ENCODE measurements around the gene GOT1. TPM values are rescaled to one million over a fixed set of nuclear protein-coding genes. Genes with fewer than 3 reads are reported as not detected.

The GOT1 gene
- total RNA-seq, result 10 to 100 TPM; 36.0 to 36.9 TPM

DNA sequence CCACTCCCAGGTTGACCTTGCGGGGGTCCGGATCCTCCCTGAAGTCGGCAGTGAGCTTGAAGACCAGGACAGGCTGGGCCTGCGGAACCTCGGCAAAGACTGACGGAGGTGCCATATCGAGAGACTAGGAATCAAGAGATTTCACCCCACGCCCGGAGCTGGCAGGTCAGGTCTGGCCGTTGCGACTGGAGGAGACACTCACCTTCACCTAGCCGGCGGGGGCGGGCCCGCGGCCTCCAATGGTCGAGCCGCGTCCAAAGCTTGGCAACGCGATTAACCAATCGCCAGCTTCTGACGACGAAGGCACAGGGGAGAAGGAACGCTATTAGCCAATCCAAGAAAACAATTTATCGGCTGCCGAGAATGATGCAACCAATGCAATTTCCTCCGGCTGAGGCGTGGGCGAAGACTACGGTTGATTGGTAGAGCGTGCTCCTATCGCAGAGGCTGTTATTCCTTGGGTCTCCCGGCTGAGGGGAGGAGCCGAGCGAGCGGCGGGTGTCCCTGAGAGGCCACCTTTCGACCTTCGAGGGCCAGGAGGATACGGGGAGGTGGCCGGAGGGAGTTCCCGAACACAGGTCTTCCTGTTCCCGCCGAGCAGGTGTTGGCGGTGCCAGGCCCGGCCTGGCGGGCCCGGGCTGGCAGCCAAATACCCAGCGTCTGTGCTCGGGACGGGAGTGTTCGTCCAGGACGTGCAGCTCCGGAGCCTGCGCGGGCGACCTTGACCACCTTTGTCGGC, at the start of gene GOT1:
Gene GOT1 (minus strand): TSS at position 174 of the 739 bp plus-strand sequence. CDS start 59 bp downstream, at position 115.
- ChIA-PET CTCF (interaction anchor here (0.6 to 2.1 kb wide), 7 partner anchors 13 to 229 kb away, joined by 3 to 9 read pairs (median 3); partner anchors contain the start of genes ENTPD7 and SLC25A28), POLR2A (interaction anchor here (0.6 to 2.4 kb wide), 14 partner anchors 11 to 1296 kb away, joined by 3 to 48 read pairs (median 4); partner anchors contain the start of genes CUTC, ENTPD7, NKX2-3 and R3HCC1L)
- H3K27me3 Mint-ChIP-seq, result no peaks in the 10 kb centered on the region
- H3K36me3 Mint-ChIP-seq (ENCODE audit: low read depth), result peaks cover 2% of the 10 kb centered on the region
- H3K9me3 Mint-ChIP-seq, result no peaks in the 10 kb centered on the region
- peak; percentile 96 for DNase-seq
- peak within 1 kb of the TSS; percentile 98 for H3K4me3 Mint-ChIP-seq
- H3K4me1 Mint-ChIP-seq, result peaks cover 36% of the 10 kb centered on the region
- H3K27ac Mint-ChIP-seq, result peak within 1 kb of the TSS; percentile 87

- DNase-seq, result no peak
- CTCF ChIA-PET, result no interaction called here
- H3K27ac Mint-ChIP-seq, result no peak overlapping the region
- H3K4me1 Mint-ChIP-seq, result no peaks in the 10 kb centered on the region
- H3K9me3 Mint-ChIP-seq, result no peaks in the 10 kb centered on the region
- POLR2A ChIA-PET, result no interaction called here
- H3K36me3 Mint-ChIP-seq (ENCODE audit: low read depth), result no peaks in the 10 kb centered on the region
- peaks cover 37% of the 10 kb centered on the region for H3K27me3 Mint-ChIP-seq
- H3K4me3 Mint-ChIP-seq, result no peak overlapping the region
Measured at GRCh38 chr10:99470327-99470726, 39.9 kb upstream of the GOT1 start.

DNA sequence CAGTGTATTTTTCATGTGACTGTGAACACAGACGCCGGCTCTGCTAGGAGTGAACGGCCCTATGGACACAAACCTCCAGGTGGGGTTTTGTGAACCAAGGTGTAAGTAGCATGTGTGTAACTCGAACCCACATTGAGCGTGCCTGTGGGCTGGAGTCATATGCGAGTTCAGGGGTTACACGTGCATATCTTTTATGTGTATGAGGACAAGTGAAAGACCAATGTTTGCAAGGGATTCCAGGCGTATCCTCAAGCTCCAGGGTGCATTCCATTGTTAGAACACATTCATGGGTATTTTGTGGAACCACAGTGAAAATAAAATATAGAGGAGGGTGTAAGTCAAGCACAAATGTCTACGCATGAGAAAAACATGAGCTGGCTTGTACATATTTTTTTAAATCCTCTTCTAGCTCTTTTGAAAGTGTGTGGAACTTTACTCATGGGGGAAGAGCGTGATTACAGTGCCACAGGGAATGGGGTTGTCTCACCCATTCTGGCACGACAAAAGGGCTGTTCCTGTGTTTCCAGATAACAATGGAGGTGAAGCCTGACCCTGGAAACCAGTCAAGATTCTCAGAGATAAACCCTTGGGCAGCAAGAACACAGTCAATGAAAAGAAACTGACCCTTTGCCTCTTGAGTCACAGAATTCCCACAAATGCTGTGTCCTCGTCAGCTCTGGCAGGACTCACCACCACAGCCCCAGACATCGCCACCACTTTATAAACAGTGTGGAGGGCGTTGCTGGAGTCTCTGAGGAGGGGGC, 37.0 kb upstream of the GOT1 start:
- H3K4me1 Mint-ChIP-seq, result no peaks in the 10 kb centered on the region
- H3K27ac Mint-ChIP-seq, result no peak overlapping the region
- H3K27me3 Mint-ChIP-seq, result peaks cover 33% of the 10 kb centered on the region
- DNase-seq, result no peak
- no peaks in the 10 kb centered on the region for H3K9me3 Mint-ChIP-seq
- ChIA-PET CTCF (no interaction called here), POLR2A (no interaction called here)
- H3K36me3 Mint-ChIP-seq (ENCODE audit: low read depth), result no peaks in the 10 kb centered on the region
- H3K4me3 Mint-ChIP-seq, result no peak overlapping the region

- Mint-ChIP-seq H3K4me3 (no peak overlapping the region), H3K27ac (no peak overlapping the region), H3K27me3 (peaks cover 31% of the 10 kb centered on the region), H3K4me1 (no peaks in the 10 kb centered on the region), H3K36me3 (ENCODE audit: low read depth) (no peaks in the 10 kb centered on the region), H3K9me3 (no peaks in the 10 kb centered on the region)
- ChIA-PET CTCF (no interaction called here), POLR2A (no interaction called here)
- DNase-seq, result no peak
Measured at GRCh38 chr10:99466632-99467223, 36.3 kb upstream of the GOT1 start.

DNA sequence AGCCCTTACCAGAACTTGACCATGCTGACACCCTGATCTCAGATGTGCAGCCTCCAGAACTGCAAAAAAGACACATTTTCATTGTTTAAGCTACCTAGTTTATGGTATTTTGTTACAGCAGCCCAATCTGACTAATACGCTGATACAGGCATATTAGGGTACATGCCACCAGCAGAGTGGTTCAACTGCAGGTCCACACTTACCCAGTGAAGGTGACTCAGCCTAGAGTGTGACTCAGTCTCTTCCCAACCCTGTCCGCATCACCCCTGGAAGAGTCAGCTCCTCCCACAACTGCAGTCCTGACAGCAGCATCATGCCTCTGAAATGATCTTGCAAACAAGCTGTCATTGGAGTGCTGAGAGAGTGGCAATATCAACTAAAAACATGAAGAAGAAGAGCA, 30.8 kb upstream of the GOT1 start:
- no peak for DNase-seq
- CTCF ChIA-PET, result interaction anchor here (0.6 kb wide), 1 partner anchor 1296 kb away, joined by 3 read pairs; no protein-coding TSS in a partner anchor
- H3K27me3 Mint-ChIP-seq, result peaks cover 34% of the 10 kb centered on the region
- POLR2A ChIA-PET, result no interaction called here
- H3K9me3 Mint-ChIP-seq, result no peaks in the 10 kb centered on the region
- no peaks in the 10 kb centered on the region for H3K4me1 Mint-ChIP-seq
- H3K4me3 Mint-ChIP-seq, result no peak overlapping the region
- no peak overlapping the region for H3K27ac Mint-ChIP-seq
- no peaks in the 10 kb centered on the region for H3K36me3 Mint-ChIP-seq (ENCODE audit: low read depth)

- Mint-ChIP-seq H3K27me3 (peaks cover 37% of the 10 kb centered on the region), H3K4me1 (no peaks in the 10 kb centered on the region), H3K9me3 (no peaks in the 10 kb centered on the region), H3K4me3 (no peak overlapping the region), H3K36me3 (ENCODE audit: low read depth) (no peaks in the 10 kb centered on the region), H3K27ac (no peak overlapping the region)
- ChIA-PET CTCF (no interaction called here), POLR2A (no interaction called here)
- no peak for DNase-seq
Measured at GRCh38 chr10:99460070-99460469, 29.6 kb upstream of the GOT1 start.

DNA sequence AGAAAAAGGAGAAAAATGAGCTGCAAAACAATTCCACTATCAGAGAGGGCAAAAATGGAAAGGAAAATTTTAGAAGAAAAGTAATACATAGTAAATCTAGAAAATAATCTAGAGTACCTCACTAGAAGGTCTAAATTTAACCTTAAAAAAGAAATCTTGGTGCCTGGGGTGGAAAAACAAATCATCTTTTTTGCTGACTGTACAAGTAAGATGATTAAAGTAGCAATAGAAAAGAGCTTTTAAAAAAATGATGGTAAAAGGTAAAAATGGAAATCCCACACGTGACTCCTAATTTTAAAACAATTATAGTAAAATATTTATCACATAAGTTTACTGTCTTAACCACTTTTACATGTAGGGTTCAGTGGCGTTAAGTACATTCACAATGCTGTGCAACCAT, 28.8 kb upstream of the GOT1 start:
- no peaks in the 10 kb centered on the region for H3K36me3 Mint-ChIP-seq (ENCODE audit: low read depth)
- peaks cover 39% of the 10 kb centered on the region for H3K27me3 Mint-ChIP-seq
- H3K4me1 Mint-ChIP-seq, result no peaks in the 10 kb centered on the region
- no peak for DNase-seq
- H3K4me3 Mint-ChIP-seq, result no peak overlapping the region
- no peak overlapping the region for H3K27ac Mint-ChIP-seq
- H3K9me3 Mint-ChIP-seq, result no peaks in the 10 kb centered on the region
- POLR2A ChIA-PET, result no interaction called here
- CTCF ChIA-PET, result no interaction called here

DNA sequence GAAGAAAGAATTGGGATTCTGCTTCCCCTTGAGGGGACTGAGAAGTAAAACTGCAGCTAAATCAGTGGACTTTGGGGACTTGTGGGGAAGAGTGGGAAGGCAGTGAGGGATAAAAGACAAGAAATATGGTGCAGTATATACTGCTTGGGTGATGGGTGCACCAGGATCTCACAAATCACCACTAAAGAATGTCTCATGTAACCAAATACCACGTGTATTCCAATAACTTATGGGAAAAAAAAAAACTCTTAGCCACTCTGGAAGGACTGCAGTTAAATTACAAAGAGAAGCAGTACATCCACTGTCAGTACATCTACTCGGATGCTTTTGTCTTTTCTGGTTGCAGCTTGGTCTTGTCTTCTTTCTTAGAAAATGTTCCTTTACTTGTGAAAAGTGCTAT, 27.4 kb upstream of the GOT1 start:
- ChIA-PET POLR2A (no interaction called here), CTCF (no interaction called here)
- H3K27me3 Mint-ChIP-seq, result peaks cover 44% of the 10 kb centered on the region

GRCh38 chr10:99456931-99457288, 26.5 kb upstream of the GOT1 start:
- POLR2A ChIA-PET, result no interaction called here
- peaks cover 48% of the 10 kb centered on the region for H3K27me3 Mint-ChIP-seq

More for the DNA sequence above, 27.4 kb upstream of the GOT1 start:
- no peaks in the 10 kb centered on the region for H3K9me3 Mint-ChIP-seq
- H3K4me1 Mint-ChIP-seq, result no peaks in the 10 kb centered on the region
- DNase-seq, result no peak
- no peak overlapping the region for H3K27ac Mint-ChIP-seq
- H3K36me3 Mint-ChIP-seq (ENCODE audit: low read depth), result no peaks in the 10 kb centered on the region
- H3K4me3 Mint-ChIP-seq, result no peak overlapping the region

GRCh38 chr10:99456207-99456930, 25.9 kb upstream of the GOT1 start:
- H3K27me3 Mint-ChIP-seq, result peaks cover 50% of the 10 kb centered on the region
- H3K4me1 Mint-ChIP-seq, result no peaks in the 10 kb centered on the region
- no peaks in the 10 kb centered on the region for H3K36me3 Mint-ChIP-seq (ENCODE audit: low read depth)
- H3K27ac Mint-ChIP-seq, result no peak overlapping the region
- no peaks in the 10 kb centered on the region for H3K9me3 Mint-ChIP-seq
- ChIA-PET CTCF (no interaction called here), POLR2A (no interaction called here)
- no peak for DNase-seq
- H3K4me3 Mint-ChIP-seq, result no peak overlapping the region

More at GRCh38 chr10:99456931-99457288, 26.5 kb upstream of the GOT1 start:
- H3K4me3 Mint-ChIP-seq, result no peak overlapping the region
- no peak for DNase-seq
- H3K27ac Mint-ChIP-seq, result no peak overlapping the region
- no peaks in the 10 kb centered on the region for H3K36me3 Mint-ChIP-seq (ENCODE audit: low read depth)
- H3K4me1 Mint-ChIP-seq, result no peaks in the 10 kb centered on the region
- CTCF ChIA-PET, result no interaction called here
- H3K9me3 Mint-ChIP-seq, result no peaks in the 10 kb centered on the region

DNA sequence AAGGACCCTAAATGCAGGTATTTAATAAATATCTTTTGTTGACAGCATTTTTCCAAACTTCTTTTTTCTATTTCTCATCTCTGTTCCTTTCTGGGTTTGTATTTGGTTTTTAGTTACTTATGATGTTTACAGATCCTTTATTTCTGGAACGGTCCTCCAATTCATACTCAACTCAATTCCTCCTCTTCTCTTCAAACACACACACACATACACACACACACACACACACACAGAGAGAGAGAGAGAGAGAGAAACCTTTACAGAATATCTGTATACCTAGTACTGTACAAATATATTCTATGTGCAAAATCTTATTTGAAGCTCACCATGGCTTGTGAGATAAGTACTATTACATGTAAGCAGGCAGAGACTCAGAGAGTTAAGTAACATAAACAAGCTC, 21.6 kb upstream of the GOT1 start:
- Mint-ChIP-seq H3K4me3 (no peak overlapping the region), H3K27me3 (peaks cover 50% of the 10 kb centered on the region), H3K9me3 (no peaks in the 10 kb centered on the region), H3K27ac (no peak overlapping the region), H3K36me3 (ENCODE audit: low read depth) (no peaks in the 10 kb centered on the region), H3K4me1 (no peaks in the 10 kb centered on the region)
- CTCF ChIA-PET, result interaction anchor here (1.7 kb wide), 1 partner anchor 16 kb away, joined by 5 read pairs; no protein-coding TSS in a partner anchor
- no peak for DNase-seq
- POLR2A ChIA-PET, result no interaction called here

GRCh38 chr10:99451499-99451788, 21.0 kb upstream of the GOT1 start:
- ChIA-PET POLR2A (no interaction called here), CTCF (interaction anchor here (1.7 kb wide), 1 partner anchor 16 kb away, joined by 5 read pairs; no protein-coding TSS in a partner anchor)
- no peaks in the 10 kb centered on the region for H3K9me3 Mint-ChIP-seq
- DNase-seq, result no peak
- H3K4me1 Mint-ChIP-seq, result no peaks in the 10 kb centered on the region
- H3K4me3 Mint-ChIP-seq, result no peak overlapping the region
- no peak overlapping the region for H3K27ac Mint-ChIP-seq
- H3K27me3 Mint-ChIP-seq, result peaks cover 54% of the 10 kb centered on the region
- H3K36me3 Mint-ChIP-seq (ENCODE audit: low read depth), result no peaks in the 10 kb centered on the region

Measured in activated CD4-positive, alpha-beta memory T cell treated with anti-CD3 and anti-CD28 coated beads, Interleukin-2, amount 10 ng/mL, durations not matched to agents 7 days and 5 days (primary cell).